ENCODE data around the gene KRTAP13-3. TPM values are rescaled to one million over a fixed set of nuclear protein-coding genes. Genes with fewer than 3 reads are reported as not detected.

The KRTAP13-3 gene
- total RNA-seq, result not detected

- DNase-seq (ENCODE audit: low spot score), result no peak
These were observed at the start of gene KRTAP13-3 for GRCh38 chr21:30425826-30426225. Gene KRTAP13-3 (minus strand): TSS chr21:30425926. CDS start chr21:30425912, 14 bp downstream.

GRCh38 chr21:30468900-30469714 lies 43.4 kb upstream of the KRTAP13-3 start:
- DNase-seq (ENCODE audit: low spot score), result no peak

- DNase-seq (ENCODE audit: low spot score), result no peak
These were observed 38.0 kb upstream of the KRTAP13-3 start for GRCh38 chr21:30463713-30464112.

DNA sequence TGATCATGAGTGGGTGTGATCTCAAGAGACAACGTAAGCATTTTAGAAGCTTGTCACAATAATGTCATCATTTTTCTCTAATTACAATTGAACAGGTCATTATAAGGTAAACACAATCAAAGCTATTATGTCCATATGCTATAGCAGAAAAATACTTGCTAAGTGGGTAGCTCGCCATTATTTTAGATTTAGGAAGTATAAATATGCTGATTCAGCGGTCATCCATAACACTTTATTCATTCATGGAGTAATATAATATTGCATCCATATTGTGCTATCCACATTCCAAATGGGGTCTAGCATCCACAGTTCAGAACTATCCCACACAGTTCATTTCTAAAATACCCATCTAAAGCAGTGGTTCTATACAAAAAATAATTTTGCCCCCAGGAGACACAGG lies 22.8 kb upstream of the KRTAP13-3 start:
- no peak for DNase-seq (ENCODE audit: low spot score)

DNA sequence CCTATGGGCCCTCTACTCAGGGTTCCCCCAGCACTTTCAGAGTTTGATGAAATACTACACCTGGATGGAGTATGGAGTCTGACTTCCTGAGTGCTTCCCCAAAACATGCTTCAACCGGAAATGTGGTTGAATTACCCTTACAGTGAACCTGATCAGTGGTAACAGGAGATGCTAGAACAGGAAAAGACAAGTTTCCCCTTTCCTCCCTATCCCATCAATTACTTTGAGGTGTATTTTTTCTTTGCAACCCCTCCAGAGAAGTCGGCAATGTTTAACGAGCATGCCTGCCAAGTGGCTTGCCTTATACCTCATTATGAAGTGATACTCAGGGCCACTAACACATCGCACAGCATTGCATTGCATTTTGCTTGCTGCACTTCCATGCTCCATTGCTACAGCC lies 21.3 kb upstream of the KRTAP13-3 start:
- DNase-seq (ENCODE audit: low spot score), result no peak

- no peak for DNase-seq (ENCODE audit: low spot score)
These were observed 18.5 kb upstream of the KRTAP13-3 start for GRCh38 chr21:30444204-30444603.

DNA sequence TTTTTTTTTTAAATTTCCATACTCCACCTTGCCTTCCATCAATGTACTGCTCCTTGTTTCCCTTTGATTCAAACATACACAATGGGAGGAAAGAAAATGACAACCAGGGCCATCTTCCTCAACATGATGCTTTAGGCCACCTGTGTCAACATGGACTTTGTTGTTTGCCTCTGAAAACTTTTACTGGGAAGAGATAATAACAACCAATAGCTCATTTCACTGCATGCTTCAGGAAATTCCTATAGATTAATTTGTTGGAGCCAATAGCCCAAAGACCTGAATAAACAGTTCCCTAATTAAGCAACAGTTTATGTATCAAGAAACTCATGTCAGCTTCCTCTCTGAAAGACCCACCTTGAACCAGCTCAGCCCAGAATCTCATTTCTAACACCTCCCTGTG lies 17.5 kb upstream of the KRTAP13-3 start:
- DNase-seq (ENCODE audit: low spot score), result no peak

DNA sequence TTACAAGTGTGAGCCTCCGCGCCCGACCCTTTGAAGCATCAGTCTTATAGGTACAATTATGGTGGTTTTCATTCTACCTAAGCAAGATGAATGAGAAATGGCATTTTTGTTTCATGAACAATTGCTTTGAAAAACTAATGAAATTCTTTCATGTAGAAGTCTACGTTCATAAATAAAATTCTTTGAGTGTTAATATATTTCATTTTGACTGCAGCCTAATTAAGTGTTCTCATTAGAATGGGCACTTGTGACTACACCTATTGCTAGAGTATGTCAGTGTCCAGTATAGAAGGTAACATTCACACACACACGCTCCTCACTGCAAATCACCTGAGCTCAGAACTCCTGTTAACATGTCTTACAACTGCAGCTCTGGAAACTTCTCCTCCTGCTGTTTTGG lies 14.2 kb upstream of the KRTAP13-3 start, which contains the start of gene KRTAP15-1:
TSS of gene KRTAP15-1 (plus strand) at position 301 of the 400 bp plus-strand sequence. CDS start at position 354, 53 bp downstream.
- DNase-seq (ENCODE audit: low spot score), result no peak

GRCh38 chr21:30437010-30437565 lies 11.4 kb upstream of the KRTAP13-3 start:
- no peak for DNase-seq (ENCODE audit: low spot score)

- DNase-seq (ENCODE audit: low spot score), result no peak
These were observed 8.4 kb upstream of the KRTAP13-3 start for GRCh38 chr21:30434033-30434631.

DNA sequence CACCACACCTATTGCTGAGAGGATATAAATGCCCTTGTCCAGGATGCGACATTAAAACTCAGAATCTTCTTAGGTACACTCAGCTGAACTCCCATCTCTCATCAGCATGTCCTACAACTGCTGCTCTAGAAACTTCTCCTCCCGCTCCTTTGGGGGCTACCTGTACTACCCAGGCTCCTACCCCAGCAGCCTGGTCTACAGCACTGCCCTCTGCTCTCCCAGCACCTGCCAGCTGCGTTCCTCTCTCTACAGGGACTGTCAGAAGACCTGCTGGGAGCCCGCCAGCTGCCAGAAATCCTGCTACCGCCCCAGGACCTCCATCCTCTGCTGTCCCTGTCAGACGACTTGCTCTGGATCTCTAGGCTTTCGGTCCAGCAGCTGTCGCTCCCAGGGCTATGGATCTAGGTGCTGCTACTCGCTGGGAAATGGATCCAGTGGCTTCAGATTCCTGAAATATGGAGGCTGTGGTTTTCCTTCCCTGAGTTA lies 4.5 kb upstream of the KRTAP13-3 start, which contains the start of gene KRTAP13-4:
TSS of gene KRTAP13-4 (plus strand) at position 51 of the 486 bp plus-strand sequence. CDS start at position 107, 56 bp downstream.
- DNase-seq (ENCODE audit: low spot score), result no peak

DNA sequence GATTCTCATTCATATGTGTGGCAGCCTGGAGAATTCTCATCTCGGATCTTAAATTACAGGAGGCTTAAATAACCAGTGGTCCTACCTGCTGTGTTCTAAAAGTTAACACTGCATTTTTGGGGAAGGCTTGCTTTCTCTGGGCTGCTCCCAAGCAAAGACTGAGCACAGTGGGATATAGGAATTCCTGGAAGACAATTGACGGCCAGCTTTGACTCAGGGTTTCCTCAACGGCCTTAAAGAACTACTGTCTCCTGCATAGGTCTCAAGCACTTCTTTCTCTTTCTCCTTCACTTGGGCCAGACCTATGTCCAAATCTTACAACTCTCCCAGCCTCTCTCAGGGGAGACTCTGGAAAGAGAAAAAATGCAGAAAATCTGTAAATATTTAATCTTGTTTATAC lies 1.0 kb upstream of the KRTAP13-3 start:
- no peak for DNase-seq (ENCODE audit: low spot score)

DNA sequence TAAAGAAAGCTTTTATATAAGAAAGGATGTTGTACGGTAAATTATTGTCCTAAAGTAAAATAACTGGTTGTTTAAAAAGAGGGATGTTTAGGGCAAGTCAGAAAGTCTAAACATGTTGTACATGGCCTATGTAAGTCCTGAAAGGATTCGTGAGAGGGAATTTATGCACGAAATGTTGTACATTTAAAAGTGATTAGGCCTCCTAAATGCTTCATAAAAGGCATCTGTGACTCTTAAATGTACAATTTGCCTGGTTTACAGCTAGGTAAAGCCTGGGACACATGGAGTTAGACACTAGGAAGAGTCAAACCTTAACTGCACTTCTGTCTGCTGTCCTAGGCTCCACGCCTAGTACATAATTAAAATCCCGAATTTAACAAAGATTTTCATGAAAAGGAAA lies 9.7 kb downstream of the KRTAP13-3 start:
- DNase-seq (ENCODE audit: low spot score), result no peak

DNA sequence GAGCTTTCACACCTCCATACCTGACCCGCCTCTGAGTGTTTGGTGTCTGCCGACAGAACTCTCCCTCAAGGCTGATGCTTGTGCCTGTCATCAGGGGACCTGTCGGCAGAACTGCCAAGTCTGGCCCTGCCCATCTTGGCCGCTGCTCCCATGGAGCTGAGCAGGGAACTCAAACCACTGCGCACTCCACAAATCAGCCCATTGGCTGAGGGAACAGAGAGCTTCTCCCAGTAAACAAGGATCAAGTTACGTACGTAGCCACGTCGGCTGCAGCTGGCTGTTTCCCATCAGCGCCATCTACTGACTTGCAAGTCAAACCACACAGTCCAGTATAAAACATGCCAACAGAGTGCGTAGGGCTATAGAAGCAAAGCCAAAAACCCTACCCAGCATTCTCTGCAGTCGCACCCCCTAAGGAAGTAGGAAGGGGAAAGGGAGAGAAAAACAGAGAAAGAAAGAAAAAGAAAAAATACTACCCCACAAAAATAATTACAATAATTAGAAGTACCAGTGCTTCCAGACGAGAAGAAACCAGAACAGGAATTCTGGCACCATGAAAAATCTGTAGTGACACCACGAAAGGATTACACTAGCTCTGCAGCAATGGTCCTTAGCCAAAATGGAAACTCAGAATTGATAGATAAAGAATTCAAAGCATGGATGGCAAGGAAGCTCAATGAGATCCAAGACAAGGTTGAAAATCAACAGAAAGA lies 16.8 kb downstream of the KRTAP13-3 start:
- no peak for DNase-seq (ENCODE audit: low spot score)

DNA sequence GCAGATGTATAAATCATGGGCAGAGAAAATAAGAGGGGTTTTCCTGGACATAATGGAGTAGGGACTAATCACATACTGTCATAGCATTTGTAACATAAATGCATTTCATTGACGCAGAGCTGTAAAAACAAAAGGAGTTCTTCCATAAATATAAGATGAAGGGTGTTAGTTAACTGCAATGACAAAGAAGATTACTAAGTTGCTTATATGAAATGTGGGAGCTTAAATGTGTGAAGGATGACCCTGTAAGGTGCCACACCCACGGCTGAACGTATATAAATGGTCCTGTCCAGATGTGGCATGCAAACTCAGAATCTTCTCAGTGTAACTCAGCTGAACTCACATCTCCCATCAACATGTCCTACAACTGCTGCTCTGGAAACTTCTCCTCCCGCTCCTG lies 30.0 kb downstream of the KRTAP13-3 start, which contains the start of gene KRTAP13-1:
TSS of gene KRTAP13-1 (plus strand) at position 301 of the 400 bp plus-strand sequence. CDS start at position 357, 56 bp downstream.
- no peak for DNase-seq (ENCODE audit: low spot score)

DNA sequence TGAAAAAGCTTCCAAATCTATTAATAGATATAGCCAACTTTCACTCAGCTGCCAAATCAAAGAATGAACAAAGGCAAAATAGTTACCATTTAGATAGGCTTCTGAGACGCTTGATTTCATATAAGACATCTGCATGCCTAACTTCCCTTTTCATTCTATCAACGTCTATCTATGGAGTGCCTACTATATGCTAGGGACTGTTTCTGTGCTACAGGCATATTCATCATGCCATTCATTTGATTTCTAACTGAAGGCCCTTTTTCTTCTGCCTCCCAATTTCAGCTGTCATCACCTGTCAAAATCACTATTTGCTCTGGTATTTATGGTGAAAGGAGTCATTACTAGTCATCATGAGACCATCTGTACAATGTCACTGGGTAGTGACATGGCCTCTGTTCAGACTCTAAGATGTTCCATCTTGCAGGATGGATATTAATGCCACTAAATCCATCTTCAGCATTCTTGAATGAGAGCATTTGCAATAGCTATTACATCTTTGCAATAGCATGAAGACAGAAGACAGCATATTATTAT lies 34.2 kb downstream of the KRTAP13-3 start:
- DNase-seq (ENCODE audit: low spot score), result no peak

GRCh38 chr21:30382201-30382600 lies 43.5 kb downstream of the KRTAP13-3 start:
- DNase-seq (ENCODE audit: low spot score), result no peak

Measured in mucosa of gallbladder (tissue), 1 donor.